ENCODE results near the gene LEUTX.

- no peak for TF ChIP-seq CTCF (IDR thresholded peaks at IDR 0.05)
- no peak for TF ChIP-seq POLR2A (IDR thresholded peaks at IDR 0.05)
Measured at GRCh38 chr19:39796000-39796498, 17.4 kb downstream of the LEUTX start.
